Measurements from ENCODE around the gene KLRC2.
"Not testable (repeated sequence)": the region's sequence is repeated elsewhere in the genome, so short reads cannot be mapped to it uniquely, and the experiment has no call there.

The KLRC2 gene

GRCh38 chr12:10388624-10389413 lies 47.0 kb downstream of the KLRC2 start:
- no peaks in the 10 kb centered on the region for H3K9me3 ChIP-seq (ENCODE audit: low read length)

GRCh38 chr12:10387498-10387897 lies 48.3 kb downstream of the KLRC2 start:
- not testable (repeated sequence) for H3K4me3 ChIP-seq (ENCODE audit: low read depth in 1 of 2, low read length in 2 of 2); H3K27me3 ChIP-seq (ENCODE audit: control insufficient read depth in 1 of 2, insufficient read depth in 2 of 2, low read length in 2 of 2); H3K4me1 ChIP-seq (ENCODE audit: insufficient read depth, low read length); H3K9me3 ChIP-seq (ENCODE audit: low read length); H3K36me3 ChIP-seq (ENCODE audit: insufficient read depth, low read length); H3K27ac ChIP-seq (ENCODE audit: low read depth, low read length); H3K9ac ChIP-seq (ENCODE audit: low read length)

More at GRCh38 chr12:10388624-10389413, 47.0 kb downstream of the KLRC2 start:
- no peaks in the 10 kb centered on the region for H3K36me3 ChIP-seq (ENCODE audit: insufficient read depth, low read length)
- H3K4me1 ChIP-seq (ENCODE audit: insufficient read depth, low read length), result peaks cover 9% of the 10 kb centered on the region
- no peak overlapping the region for H3K27ac ChIP-seq (ENCODE audit: low read depth, low read length)
- H3K27me3 ChIP-seq (ENCODE audit: control insufficient read depth in 1 of 2, insufficient read depth in 2 of 2, low read length in 2 of 2), result no peaks in the 10 kb centered on the region
- H3K4me3 ChIP-seq (ENCODE audit: low read depth in 1 of 2, low read length in 2 of 2), result no peak overlapping the region
- no peak overlapping the region for H3K9ac ChIP-seq (ENCODE audit: low read length)

- Histone ChIP-seq H3K9me3 (ENCODE audit: low read length) (no peaks in the 10 kb centered on the region), H3K4me3 (ENCODE audit: low read depth in 1 of 2, low read length in 2 of 2) (no peak overlapping the region), H3K27me3 (ENCODE audit: control insufficient read depth in 1 of 2, insufficient read depth in 2 of 2, low read length in 2 of 2) (no peaks in the 10 kb centered on the region), H3K27ac (ENCODE audit: low read depth, low read length) (no peak overlapping the region), H3K4me1 (ENCODE audit: insufficient read depth, low read length) (peaks cover 1% of the 10 kb centered on the region), H3K36me3 (ENCODE audit: insufficient read depth, low read length) (no peaks in the 10 kb centered on the region), H3K9ac (ENCODE audit: low read length) (no peak overlapping the region)
Measured at GRCh38 chr12:10386857-10387256, 49.0 kb downstream of the KLRC2 start.

GRCh38 chr12:10385166-10385613 lies 50.6 kb downstream of the KLRC2 start:
- Histone ChIP-seq H3K36me3 (ENCODE audit: insufficient read depth, low read length) (no peaks in the 10 kb centered on the region), H3K27me3 (ENCODE audit: control insufficient read depth in 1 of 2, insufficient read depth in 2 of 2, low read length in 2 of 2) (no peaks in the 10 kb centered on the region), H3K27ac (ENCODE audit: low read depth, low read length) (no peak overlapping the region), H3K9ac (ENCODE audit: low read length) (no peak overlapping the region), H3K4me3 (ENCODE audit: low read depth in 1 of 2, low read length in 2 of 2) (no peak overlapping the region), H3K4me1 (ENCODE audit: insufficient read depth, low read length) (no peaks in the 10 kb centered on the region), H3K9me3 (ENCODE audit: low read length) (no peaks in the 10 kb centered on the region)

- Histone ChIP-seq H3K36me3 (ENCODE audit: insufficient read depth, low read length) (no peaks in the 10 kb centered on the region), H3K4me3 (ENCODE audit: low read depth in 1 of 2, low read length in 2 of 2) (no peak overlapping the region), H3K4me1 (ENCODE audit: insufficient read depth, low read length) (no peaks in the 10 kb centered on the region), H3K27ac (ENCODE audit: low read depth, low read length) (no peak overlapping the region), H3K27me3 (ENCODE audit: control insufficient read depth in 1 of 2, insufficient read depth in 2 of 2, low read length in 2 of 2) (no peaks in the 10 kb centered on the region), H3K9ac (ENCODE audit: low read length) (no peak overlapping the region), H3K9me3 (ENCODE audit: low read length) (no peaks in the 10 kb centered on the region)
Measured at GRCh38 chr12:10384191-10384590, 51.6 kb downstream of the KLRC2 start.

GRCh38 chr12:10381928-10382628 lies 53.7 kb downstream of the KLRC2 start:
- H3K36me3 ChIP-seq (ENCODE audit: insufficient read depth, low read length), result no peaks in the 10 kb centered on the region
- H3K4me1 ChIP-seq (ENCODE audit: insufficient read depth, low read length), result no peaks in the 10 kb centered on the region
- no peak overlapping the region for H3K27ac ChIP-seq (ENCODE audit: low read depth, low read length)
- no peaks in the 10 kb centered on the region for H3K27me3 ChIP-seq (ENCODE audit: control insufficient read depth in 1 of 2, insufficient read depth in 2 of 2, low read length in 2 of 2)
- no peak overlapping the region for H3K4me3 ChIP-seq (ENCODE audit: low read depth in 1 of 2, low read length in 2 of 2)
- H3K9me3 ChIP-seq (ENCODE audit: low read length), result no peaks in the 10 kb centered on the region
- no peak overlapping the region for H3K9ac ChIP-seq (ENCODE audit: low read length)
